ENCODE measurements around the gene IGFBPL1.

IGFBPL1 gene

GRCh38 chr9:38356851-38357250 lies 67.4 kb downstream of the IGFBPL1 start:
- H3F3A ChIP-seq (ENCODE audit: insufficient read depth, low read length) = no peaks in the 10 kb centered on the region
- no peak overlapping the region for H3K4me2 ChIP-seq (ENCODE audit: low read depth, low read length)
- H4K20me1 ChIP-seq (ENCODE audit: insufficient read depth, low read length) = no peaks in the 10 kb centered on the region
- H3K36me3 ChIP-seq (replicated peaks; ENCODE audit: insufficient read depth, low read length) = no peaks in the 10 kb centered on the region
- no peaks in the 10 kb centered on the region for H3K4me1 ChIP-seq (ENCODE audit: low read length)
- no peak for TF ChIP-seq EZH2phosphoT487 (IDR thresholded peaks at IDR 0.05; ENCODE audit: low read length)
- TF ChIP-seq EZH2 (optimal IDR thresholded peaks at IDR 0.05; ENCODE audit: low read depth, low read length) = no peak
- TF ChIP-seq CTCF (IDR thresholded peaks at IDR 0.05; ENCODE audit: low read length) = no peak
- no peak overlapping the region for H2AFZ ChIP-seq (ENCODE audit: low read length)
- H3K79me2 ChIP-seq (ENCODE audit: low read length) = no peaks in the 10 kb centered on the region
- H3K9me2 ChIP-seq (replicated peaks; ENCODE audit: insufficient read depth, low read length) = no peaks in the 10 kb centered on the region
- no peak overlapping the region for H3K4me3 ChIP-seq (ENCODE audit: low read length)
- no peaks in the 10 kb centered on the region for H3K9me3 ChIP-seq (replicated peaks; ENCODE audit: insufficient read depth, low read length)
- no peak for DNase-seq
- no peak overlapping the region for H3K27ac ChIP-seq (ENCODE audit: low read length)
- no peaks in the 10 kb centered on the region for H3K27me3 ChIP-seq (replicated peaks; ENCODE audit: insufficient read depth, low read length)
- H3K9ac ChIP-seq (ENCODE audit: low read length) = no peak overlapping the region

Measured in MM.1S (cell line).